HG03575 (cell line): Measurements from ENCODE around the gene MT1X.
"Not testable (repeated sequence)": the region's sequence is repeated elsewhere in the genome, so short reads cannot be mapped to it uniquely, and the experiment has no call there.

Experiments used
- ATAC-seq: cut with Tn5 transposase; IDR thresholded peaks from one replicate; pipeline ENCODE4 v1.9.1; 2021; ENCODE audit not compliant: unreplicated experiment, insufficient number of reproducible peaks, low FRiP score; ENCODE audit errors: extremely low read depth

MT1X gene

GRCh38 chr16:56700631-56701030 is 18.4 kb downstream of the MT1X start:
- ATAC-seq: no peak

DNA sequence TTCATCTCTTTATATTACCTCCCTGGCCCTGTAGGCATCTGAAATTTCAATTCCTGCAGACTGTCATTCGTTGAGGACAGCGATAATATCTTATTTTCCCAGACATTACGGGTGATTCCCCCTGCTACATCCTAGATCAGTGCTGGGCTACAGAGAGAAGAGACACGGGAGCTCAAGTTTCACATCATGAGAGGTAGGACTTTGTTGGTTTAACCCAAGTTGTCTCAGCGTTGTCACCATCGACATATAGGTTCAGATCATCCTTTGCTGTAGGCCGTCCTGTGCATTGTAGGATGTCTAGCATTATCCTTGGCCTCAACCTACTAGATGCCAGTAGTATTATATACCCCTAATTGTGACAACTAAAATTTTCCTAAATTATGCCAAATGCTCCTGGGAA is 19.3 kb downstream of the MT1X start:
- ATAC-seq: no peak

- ATAC-seq: no peak
Measured at GRCh38 chr16:56702836-56703235, 20.6 kb downstream of the MT1X start.

DNA sequence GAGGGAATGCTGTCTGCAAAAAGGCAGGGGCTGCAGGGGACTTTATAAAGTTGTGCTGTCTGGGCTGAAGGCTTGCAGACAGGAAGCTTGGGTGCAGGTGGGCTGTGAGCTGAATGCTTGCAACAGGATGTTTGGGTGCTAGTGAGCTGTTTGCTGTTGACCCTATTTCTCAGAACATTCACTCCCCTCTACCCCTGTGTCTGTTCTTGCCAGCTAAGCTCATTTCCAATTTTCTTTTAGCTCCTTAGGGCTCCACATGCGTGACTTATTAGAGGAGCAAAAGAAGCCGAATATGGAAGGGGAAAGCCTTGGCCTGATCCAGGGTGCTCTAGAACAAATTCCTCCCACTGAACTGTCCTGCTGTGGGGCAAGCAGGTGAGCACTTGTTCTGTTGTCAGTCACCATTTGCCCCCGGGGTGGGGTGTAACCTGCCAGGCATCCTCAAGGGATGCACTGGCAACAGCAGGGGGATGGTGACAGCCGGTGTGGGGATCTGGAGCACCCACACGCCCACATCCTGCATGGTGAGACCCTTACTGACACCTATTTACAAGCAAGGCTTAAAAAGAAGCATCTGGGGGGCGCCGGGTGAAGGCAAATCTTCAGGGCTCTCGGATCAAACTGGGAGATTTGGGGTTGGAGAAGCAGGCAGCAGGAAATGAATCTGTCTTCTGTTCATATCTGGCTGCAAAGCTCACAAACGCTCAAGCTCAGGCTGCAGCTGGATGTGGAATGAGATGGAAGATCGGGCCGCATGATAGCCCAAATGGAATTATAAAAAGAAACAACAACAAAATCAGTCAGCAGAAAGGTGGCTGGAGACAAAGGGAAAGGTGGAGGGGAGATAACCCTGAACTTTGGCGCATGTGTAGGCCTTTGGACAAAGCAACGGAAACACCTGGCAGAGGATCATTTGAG is 26.5 kb downstream of the MT1X start:
- ATAC-seq: no peak

- no peak for ATAC-seq
Measured at GRCh38 chr16:56709443-56710040, 27.3 kb downstream of the MT1X start.

DNA sequence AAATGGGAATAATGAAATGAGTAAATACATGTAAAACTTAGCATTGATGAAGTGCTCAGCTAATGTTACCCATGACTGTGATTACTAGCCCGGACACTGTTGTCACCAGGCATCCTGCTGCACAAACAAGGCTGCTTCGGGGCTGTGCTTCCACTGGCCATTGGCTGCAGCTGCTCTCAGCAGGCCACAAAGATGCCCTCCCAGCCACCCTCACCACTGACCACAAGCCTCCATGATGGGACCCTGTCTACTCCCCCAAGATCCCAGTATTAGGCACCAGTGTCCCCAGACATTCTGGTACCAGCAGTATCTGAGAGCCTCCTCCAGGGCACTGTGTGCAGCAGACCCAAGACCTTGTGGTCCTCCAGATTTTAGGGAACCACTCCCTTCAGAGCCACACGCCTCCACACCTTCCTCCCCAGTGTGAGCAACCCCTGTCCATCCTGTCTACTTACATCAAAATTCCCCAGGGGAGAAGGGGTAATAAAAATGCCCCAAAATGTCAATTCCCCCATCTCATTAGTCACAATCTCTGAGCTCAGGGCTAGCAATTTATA is 28.0 kb downstream of the MT1X start:
- ATAC-seq: no peak

DNA sequence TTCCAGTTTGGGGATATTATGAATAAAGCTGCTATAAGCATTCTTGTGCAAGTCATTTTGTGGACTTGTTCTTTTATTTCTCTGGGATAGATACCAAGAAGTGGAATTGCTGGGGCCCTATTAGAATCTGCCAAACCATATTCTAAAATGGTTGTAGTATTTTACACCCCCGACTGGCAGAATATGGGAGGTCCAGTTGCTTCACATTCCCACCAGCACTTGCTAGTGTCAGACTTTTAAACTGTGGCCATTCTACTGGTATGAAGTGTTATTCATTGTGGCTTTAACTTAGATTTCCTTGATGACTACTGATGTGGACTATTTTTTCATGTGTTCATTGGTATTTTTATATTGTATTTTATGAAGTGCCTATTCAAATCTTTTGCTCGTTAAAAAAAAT is 29.6 kb downstream of the MT1X start:
- ATAC-seq: no peak

DNA sequence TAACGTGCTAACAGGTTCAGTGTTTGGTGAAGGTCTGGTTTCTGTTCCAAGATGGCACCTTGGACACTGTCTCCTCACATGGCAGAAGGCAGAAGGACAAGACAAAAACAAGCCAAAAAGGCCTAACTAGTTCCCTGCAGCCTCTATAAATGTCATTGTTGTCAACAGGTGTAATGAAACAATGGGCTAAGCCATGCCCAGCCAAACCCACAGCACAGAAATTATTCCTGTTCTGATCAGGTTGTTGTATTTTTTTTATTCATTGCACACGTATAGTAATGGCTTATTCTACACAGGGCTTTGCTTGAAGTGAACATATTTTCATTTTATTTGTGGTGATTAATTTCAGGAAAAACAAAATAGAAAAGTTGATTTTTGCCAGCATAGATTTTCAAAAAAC is 31.5 kb downstream of the MT1X start:
- ATAC-seq: no peak

DNA sequence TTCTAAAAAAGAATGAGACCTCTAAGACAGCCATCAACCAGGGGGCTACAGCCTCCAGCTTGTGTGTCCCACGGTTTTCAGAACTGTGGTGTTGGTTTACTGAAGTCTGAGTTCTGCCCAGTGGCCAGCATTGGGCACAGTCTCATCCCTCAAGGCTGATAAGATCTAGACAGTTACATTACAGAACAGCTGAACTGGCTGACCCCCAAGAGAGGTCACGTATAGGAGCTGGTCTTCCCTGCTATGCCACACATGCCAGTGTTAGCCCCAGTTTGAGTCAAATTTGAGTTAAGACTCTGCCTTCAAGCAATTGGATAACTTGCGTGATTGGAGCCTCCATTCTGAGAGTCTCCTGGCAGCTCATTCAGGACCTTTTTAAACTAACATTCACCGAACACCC is 32.9 kb downstream of the MT1X start:
- ATAC-seq: no peak

DNA sequence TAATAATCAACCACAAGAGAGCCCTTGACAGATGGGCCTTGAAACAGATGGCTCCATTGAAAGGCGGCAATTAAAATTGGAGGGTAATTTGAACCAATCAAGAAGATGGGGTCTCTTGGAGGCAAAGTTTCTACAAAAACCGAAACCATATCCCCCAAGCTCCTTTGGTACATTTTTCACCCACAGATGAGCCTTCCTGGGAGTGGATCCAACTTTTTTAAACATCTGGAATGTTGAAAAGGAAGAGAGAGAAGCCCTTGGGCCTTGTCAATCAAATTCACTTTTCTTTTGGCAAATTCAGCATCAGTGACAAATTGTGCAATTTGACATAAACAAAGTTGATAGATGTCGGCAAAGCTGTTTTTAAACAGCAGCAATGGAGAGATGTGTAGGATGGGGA is 34.5 kb downstream of the MT1X start:
- no peak for ATAC-seq

GRCh38 chr16:56717532-56717931 is 35.3 kb downstream of the MT1X start:
- not testable (repeated sequence) for ATAC-seq

GRCh38 chr16:56722200-56722842 is 40.1 kb downstream of the MT1X start:
- ATAC-seq: no peak

- no peak for ATAC-seq
Measured at GRCh38 chr16:56724191-56724590, 41.9 kb downstream of the MT1X start.

DNA sequence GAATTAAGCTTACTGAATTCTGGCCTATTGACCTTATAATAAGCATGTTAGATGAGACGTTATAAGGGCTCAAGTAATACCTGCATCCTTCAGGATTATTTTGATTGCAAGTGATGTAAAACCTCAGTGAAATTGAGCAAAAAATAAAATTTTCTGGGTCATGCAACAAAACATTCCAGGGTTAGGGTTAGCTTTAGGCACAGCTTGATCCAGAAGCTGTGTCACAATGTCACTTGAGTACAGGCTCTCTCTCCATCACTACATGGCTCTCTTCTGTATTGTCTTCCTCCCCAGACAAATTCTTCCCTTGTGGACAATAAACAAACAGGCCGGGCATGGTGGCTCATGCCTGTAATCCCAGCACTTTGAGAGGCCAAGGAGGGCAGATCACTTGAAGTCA is 44.0 kb downstream of the MT1X start:
- ATAC-seq: no peak

GRCh38 chr16:56726926-56727325 is 44.7 kb downstream of the MT1X start:
- ATAC-seq: no peak

- ATAC-seq: no peak
Measured at GRCh38 chr16:56728027-56728426, 45.8 kb downstream of the MT1X start.

GRCh38 chr16:56728980-56729734 is 46.9 kb downstream of the MT1X start:
- no peak for ATAC-seq

GRCh38 chr16:56729735-56730662 is 47.7 kb downstream of the MT1X start, which contains the start of gene NUP93:
TSS of gene NUP93 (plus strand) at chr16:56730129. CDS start at chr16:56748248, 18,119 bp downstream.
- ATAC-seq: no peak
